ENCODE results near the gene TMEM145.

TMEM145 gene

GRCh38 chr19:42355896-42356295 is 42.8 kb downstream of the TMEM145 start:
- Histone ChIP-seq H3K79me2 (ENCODE audit: insufficient read depth, low read length) (no peaks in the 10 kb centered on the region), H3K4me2 (ENCODE audit: low read length) (no peak overlapping the region), H3K9ac (ENCODE audit: low read length) (no peak overlapping the region), H3K9me2 (ENCODE audit: low read depth, low read length) (no peaks in the 10 kb centered on the region), H3K4me3 (ENCODE audit: low read depth, low read length, poor library complexity, severe bottlenecking) (no peak overlapping the region), H3K4me1 (ENCODE audit: insufficient read depth, low read length, severe bottlenecking) (peaks cover 6% of the 10 kb centered on the region), H3F3A (ENCODE audit: insufficient read depth, low read length) (no peaks in the 10 kb centered on the region), H3K27me3 (ENCODE audit: insufficient read depth, low read length) (no peaks in the 10 kb centered on the region), H3K36me3 (ENCODE audit: insufficient read depth, low read length) (no peaks in the 10 kb centered on the region), H3K27ac (ENCODE audit: low read depth, low read length, poor library complexity, severe bottlenecking) (no peak overlapping the region), H3K9me3 (ENCODE audit: low read length) (no peaks in the 10 kb centered on the region), H4K20me1 (ENCODE audit: insufficient read depth, low read length) (no peaks in the 10 kb centered on the region), H2AFZ (ENCODE audit: low read length) (no peak overlapping the region)
- TF ChIP-seq EZH2 (IDR thresholded peaks at IDR 0.05; ENCODE audit: borderline replicate concordance, low read length) (no peak), CTCF (IDR thresholded peaks at IDR 0.05; ENCODE audit: low read length) (no peak)

- Histone ChIP-seq H3K4me2 (ENCODE audit: low read length) (no peak overlapping the region), H3K27ac (ENCODE audit: low read depth, low read length, poor library complexity, severe bottlenecking) (no peak overlapping the region), H3K9me2 (ENCODE audit: low read depth, low read length) (no peaks in the 10 kb centered on the region), H4K20me1 (ENCODE audit: insufficient read depth, low read length) (no peaks in the 10 kb centered on the region), H2AFZ (ENCODE audit: low read length) (no peak overlapping the region), H3K4me3 (ENCODE audit: low read depth, low read length, poor library complexity, severe bottlenecking) (no peak overlapping the region), H3K36me3 (ENCODE audit: insufficient read depth, low read length) (no peaks in the 10 kb centered on the region), H3K9me3 (ENCODE audit: low read length) (no peaks in the 10 kb centered on the region), H3F3A (ENCODE audit: insufficient read depth, low read length) (no peaks in the 10 kb centered on the region), H3K4me1 (ENCODE audit: insufficient read depth, low read length, severe bottlenecking) (peaks cover 6% of the 10 kb centered on the region), H3K9ac (ENCODE audit: low read length) (no peak overlapping the region), H3K79me2 (ENCODE audit: insufficient read depth, low read length) (no peaks in the 10 kb centered on the region), H3K27me3 (ENCODE audit: insufficient read depth, low read length) (no peaks in the 10 kb centered on the region)
- TF ChIP-seq CTCF (IDR thresholded peaks at IDR 0.05; ENCODE audit: low read length) (no peak), EZH2 (IDR thresholded peaks at IDR 0.05; ENCODE audit: borderline replicate concordance, low read length) (no peak)
Measured at GRCh38 chr19:42356686-42357085, 43.6 kb downstream of the TMEM145 start.

GRCh38 chr19:42357290-42357689 is 44.2 kb downstream of the TMEM145 start:
- Histone ChIP-seq H3K27ac (ENCODE audit: low read depth, low read length, poor library complexity, severe bottlenecking) (no peak overlapping the region), H3K9me3 (ENCODE audit: low read length) (no peaks in the 10 kb centered on the region), H3K9me2 (ENCODE audit: low read depth, low read length) (no peaks in the 10 kb centered on the region), H3K27me3 (ENCODE audit: insufficient read depth, low read length) (no peaks in the 10 kb centered on the region), H3K4me1 (ENCODE audit: insufficient read depth, low read length, severe bottlenecking) (peaks cover 1% of the 10 kb centered on the region), H4K20me1 (ENCODE audit: insufficient read depth, low read length) (no peaks in the 10 kb centered on the region), H3K79me2 (ENCODE audit: insufficient read depth, low read length) (no peaks in the 10 kb centered on the region), H3K36me3 (ENCODE audit: insufficient read depth, low read length) (no peaks in the 10 kb centered on the region), H3F3A (ENCODE audit: insufficient read depth, low read length) (no peaks in the 10 kb centered on the region), H3K4me3 (ENCODE audit: low read depth, low read length, poor library complexity, severe bottlenecking) (no peak overlapping the region), H2AFZ (ENCODE audit: low read length) (no peak overlapping the region), H3K4me2 (ENCODE audit: low read length) (no peak overlapping the region), H3K9ac (ENCODE audit: low read length) (no peak overlapping the region)
- TF ChIP-seq CTCF (IDR thresholded peaks at IDR 0.05; ENCODE audit: low read length), result no peak
- no peak for TF ChIP-seq EZH2 (IDR thresholded peaks at IDR 0.05; ENCODE audit: borderline replicate concordance, low read length)

Data from OCI-LY1 (cell line).